ENCODE results near the gene SSH2.

The SSH2 gene

GRCh38 chr17:29802246-29802645 is 127.8 kb downstream of the SSH2 start:
- no peaks in the 10 kb centered on the region for H3K36me3 ChIP-seq (ENCODE audit: control insufficient read depth in 2 of 2, insufficient read depth in 1 of 2, low read length in 2 of 2)
- H3K4me3 ChIP-seq (ENCODE audit: low read depth, low read length), result no peak overlapping the region
- no peaks in the 10 kb centered on the region for H3K4me1 ChIP-seq (ENCODE audit: control insufficient read depth, insufficient read depth, low read length)
- no peaks in the 10 kb centered on the region for H3K9me3 ChIP-seq (ENCODE audit: control insufficient read depth, insufficient read depth, low read depth, low read length)
- POLR2A ChIA-PET, result no interaction called here
- TF ChIP-seq ZNF843 (tag by site-specific recombination; IDR thresholded peaks at IDR 0.05), result no peak
- H3K27ac ChIP-seq (ENCODE audit: extremely low read depth, low read depth, low read length), result no peak overlapping the region
- CTCF ChIA-PET, result interaction anchor here (0.6 to 14.9 kb wide), 4 partner anchors 118 to 690 kb away, joined by 3 to 361 read pairs (median 4); partner anchors contain the start of gene SSH2

- H3K4me1 ChIP-seq (ENCODE audit: control insufficient read depth, insufficient read depth, low read length), result no peaks in the 10 kb centered on the region
- no peaks in the 10 kb centered on the region for H3K36me3 ChIP-seq (ENCODE audit: control insufficient read depth in 2 of 2, insufficient read depth in 1 of 2, low read length in 2 of 2)
- H3K9me3 ChIP-seq (ENCODE audit: control insufficient read depth, insufficient read depth, low read depth, low read length), result no peaks in the 10 kb centered on the region
- no peak overlapping the region for H3K4me3 ChIP-seq (ENCODE audit: low read depth, low read length)
- CTCF ChIA-PET, result interaction anchor here (0.9 to 1.5 kb wide), 4 partner anchors 8 to 293 kb away, joined by 5 to 9 read pairs (median 5); no protein-coding TSS in a partner anchor
- POLR2A ChIA-PET, result no interaction called here
- H3K27ac ChIP-seq (ENCODE audit: extremely low read depth, low read depth, low read length), result no peak overlapping the region
- TF ChIP-seq ZNF391 (tag by site-specific recombination; IDR thresholded peaks at IDR 0.05; ENCODE audit: borderline replicate concordance, low read depth), result no peak
- no peak for TF ChIP-seq ZBTB17 (tag by site-specific recombination; IDR thresholded peaks at IDR 0.05)
- no peak for TF ChIP-seq MEIS1 (CRISPR knock-in tag; IDR thresholded peaks at IDR 0.05; ENCODE audit: borderline replicate concordance)
- no peak for TF ChIP-seq GLI2 (tag by site-specific recombination; IDR thresholded peaks at IDR 0.05; ENCODE audit: borderline replicate concordance, low read depth)
- no peak for TF ChIP-seq ZNF302 (tag by site-specific recombination; IDR thresholded peaks at IDR 0.05; ENCODE audit: low read depth)
- TF ChIP-seq ZNF837 (tag by site-specific recombination; IDR thresholded peaks at IDR 0.05), result no peak
- no peak for TF ChIP-seq ZNF341 (tag by site-specific recombination; IDR thresholded peaks at IDR 0.05; ENCODE audit: low read depth)
- no peak for TF ChIP-seq SCRT1 (tag by site-specific recombination; IDR thresholded peaks at IDR 0.05; ENCODE audit: borderline replicate concordance)
- no peak for TF ChIP-seq ZNF529 (tag by site-specific recombination; IDR thresholded peaks at IDR 0.05; ENCODE audit: insufficient replicate concordance)
These were observed 129.6 kb downstream of the SSH2 start for GRCh38 chr17:29800457-29800856.

- CTCF ChIA-PET, result interaction anchor here (1.0 to 2.3 kb wide), 4 partner anchors 17 to 225 kb away, joined by 3 to 7 read pairs (median 5); no protein-coding TSS in a partner anchor
- Histone ChIP-seq H3K27ac (ENCODE audit: extremely low read depth, low read depth, low read length) (no peak overlapping the region), H3K4me3 (ENCODE audit: low read depth, low read length) (no peak overlapping the region), H3K4me1 (ENCODE audit: control insufficient read depth, insufficient read depth, low read length) (no peaks in the 10 kb centered on the region), H3K36me3 (ENCODE audit: control insufficient read depth in 2 of 2, insufficient read depth in 1 of 2, low read length in 2 of 2) (peaks cover 0 to 8% of the 10 kb centered on the region in 2 experiments; a peak in 1 of 3 replicates), H3K9me3 (ENCODE audit: control insufficient read depth, insufficient read depth, low read depth, low read length) (no peaks in the 10 kb centered on the region)
- TF ChIP-seq ZNF2 (tag by site-specific recombination; IDR thresholded peaks at IDR 0.05) (no peak), ZNF501 (tag by site-specific recombination; IDR thresholded peaks at IDR 0.05) (no peak), ZNF133 (tag by site-specific recombination; IDR thresholded peaks at IDR 0.05) (no peak), ZNF280C (tag by site-specific recombination; IDR thresholded peaks at IDR 0.05) (no peak), ZNF747 (tag by site-specific recombination; IDR thresholded peaks at IDR 0.05) (no peak), ZIC2 (tag by site-specific recombination; IDR thresholded peaks at IDR 0.05) (no peak), ZNF560 (tag by site-specific recombination; IDR thresholded peaks at IDR 0.05; ENCODE audit: borderline replicate concordance) (no peak)
- POLR2A ChIA-PET, result no interaction called here
These were observed 133.4 kb downstream of the SSH2 start for GRCh38 chr17:29796652-29797051.

GRCh38 chr17:29793501-29793900 is 136.5 kb downstream of the SSH2 start:
- Histone ChIP-seq H3K9me3 (ENCODE audit: control insufficient read depth, insufficient read depth, low read depth, low read length) (no peaks in the 10 kb centered on the region), H3K4me1 (ENCODE audit: control insufficient read depth, insufficient read depth, low read length) (no peaks in the 10 kb centered on the region), H3K4me3 (ENCODE audit: low read depth, low read length) (no peak overlapping the region), H3K36me3 (ENCODE audit: control insufficient read depth in 2 of 2, insufficient read depth in 1 of 2, low read length in 2 of 2) (peaks cover 0 to 8% of the 10 kb centered on the region in 2 experiments; a peak in 1 of 3 replicates), H3K27ac (ENCODE audit: extremely low read depth, low read depth, low read length) (no peak overlapping the region)
- ChIA-PET CTCF (interaction anchor here (0.7 to 1.2 kb wide), 2 partner anchors 14 to 137 kb away, joined by 3 read pairs; no protein-coding TSS in a partner anchor), POLR2A (no interaction called here)
- no peak for TF ChIP-seq ZNF626 (tag by site-specific recombination; IDR thresholded peaks at IDR 0.05)
- TF ChIP-seq RBAK (tag by site-specific recombination; IDR thresholded peaks at IDR 0.05), result no peak
- no peak for TF ChIP-seq HOXA7 (CRISPR knock-in tag; IDR thresholded peaks at IDR 0.05; ENCODE audit: borderline replicate concordance)
- TF ChIP-seq ZNF473 (tag by site-specific recombination; IDR thresholded peaks at IDR 0.05), result no peak
- TF ChIP-seq ZNF37A (tag by site-specific recombination; IDR thresholded peaks at IDR 0.05), result no peak

All from HEK293 (cell line).